HAP-1 (cell line): Measurements from ENCODE around the gene EFHB.
"Not testable (repeated sequence)": the region's sequence is repeated elsewhere in the genome, so short reads cannot be mapped to it uniquely, and the experiment has no call there.

Experiments used
- DNase-seq, 2 experiments: peaks; one replicate each; pipeline ENCODE4 v3.0.0-alpha.2; 2016 to 2020; ENCODE audit warnings: low spot score in 2 of 2
- H3K27me3 ChIP-seq: fragments of 250-450 bp; sonication (Bioruptor Pico); 2 replicates; pipeline ENCODE4 v1.5.1; 2020; ENCODE audit warnings: low read depth, mild to moderate bottlenecking, moderate library complexity
- H3K36me3 ChIP-seq: fragments of 250-450 bp; sonication (Bioruptor Pico); replicated peaks from 2 replicates; pipeline ENCODE4 v1.5.1; 2020; ENCODE audit warnings: mild to moderate bottlenecking
- H3K4me1 ChIP-seq: fragments of 250-450 bp; sonication (Bioruptor Pico); 2 replicates; pipeline ENCODE4 v1.5.1; 2020; ENCODE audit warnings: mild to moderate bottlenecking
- H3K4me3 ChIP-seq: fragments of 250-450 bp; sonication (Bioruptor Pico); 2 replicates; pipeline ENCODE4 v1.5.1; 2020; ENCODE audit warnings: mild to moderate bottlenecking, moderate library complexity
- H3K9me3 ChIP-seq: fragments of 250-450 bp; sonication (Bioruptor Pico); 2 replicates; pipeline ENCODE4 v1.5.1; 2020; ENCODE audit warnings: mild to moderate bottlenecking, moderate library complexity
- in situ Hi-C: fragments of 300-500 bp; cut with MboI; formaldehyde crosslinking; loops from 3 replicates; pipeline ENCODE4 v1.14.3; 2020; ENCODE audit warnings: low sequenced_read_pairs, inconsistent platforms, mixed read lengths

Gene EFHB

GRCh38 chr3:19866751-19867347 lies 67.2 kb downstream of the EFHB start:
- in situ Hi-C loops = loop anchor here (25.0 kb wide), 2 partner anchors 530 to 805 kb away; no protein-coding TSS in a partner anchor
- Histone ChIP-seq H3K9me3 (no peaks in the 10 kb centered on the region), H3K4me3 (no peak overlapping the region), H3K27me3 (0 out of 2 replicates have a peak, but pooled peaks cover 4% of the 10 kb centered on the region), H3K36me3 (no peaks in the 10 kb centered on the region), H3K4me1 (no peaks in the 10 kb centered on the region)
- peak; percentile 50 to 70 for DNase-seq

DNA sequence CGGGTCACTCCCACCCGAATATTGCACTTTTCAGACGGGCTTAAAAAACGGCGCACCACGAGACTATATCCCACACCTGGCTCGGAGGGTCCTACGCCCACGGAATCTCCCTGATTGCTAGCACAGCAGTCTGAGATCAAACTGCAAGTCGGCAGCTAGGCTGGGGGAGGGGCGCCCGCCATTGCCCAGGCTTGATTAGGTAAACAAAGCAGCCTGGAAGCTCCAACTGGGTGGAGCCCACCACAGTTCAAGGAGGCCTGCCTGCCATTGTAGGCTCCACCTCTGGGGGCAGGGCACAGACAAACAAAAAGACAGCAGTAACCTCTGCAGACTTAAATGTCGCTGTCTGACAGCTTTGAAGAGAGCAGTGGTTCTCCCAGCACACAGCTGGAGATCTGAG lies 78.7 kb downstream of the EFHB start:
- not testable (repeated sequence) for H3K36me3 ChIP-seq, H3K4me1 ChIP-seq, H3K9me3 ChIP-seq, H3K27me3 ChIP-seq, H3K4me3 ChIP-seq
- DNase-seq = peak in 1 of 2 experiments; percentile 45
- in situ Hi-C loops = loop anchor here (25.0 kb wide), 2 partner anchors 518 to 793 kb away; no protein-coding TSS in a partner anchor

DNA sequence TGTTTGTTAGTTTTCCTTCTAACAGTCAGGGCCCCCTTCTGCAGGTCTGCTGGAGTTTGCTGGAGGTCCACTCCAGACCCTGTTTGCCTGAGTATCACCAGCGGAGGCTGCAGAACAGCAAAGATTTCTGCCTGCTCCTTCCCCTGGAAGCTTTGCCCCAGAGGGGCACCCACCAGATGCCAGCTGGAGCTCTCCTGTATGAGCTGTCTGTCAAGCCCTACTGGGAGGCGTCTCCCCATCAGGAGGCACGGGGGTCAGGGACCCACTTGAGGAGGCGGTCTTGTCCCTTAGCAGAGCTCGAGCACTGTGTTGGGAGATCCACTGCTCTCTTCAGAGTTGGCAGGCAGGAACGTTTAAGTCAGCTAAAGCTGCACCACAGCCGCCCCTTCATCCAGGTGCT lies 87.4 kb downstream of the EFHB start:
- DNase-seq, in situ Hi-C loops, H3K4me3 ChIP-seq, H3K4me1 ChIP-seq, H3K9me3 ChIP-seq, H3K36me3 ChIP-seq, H3K27me3 ChIP-seq: not testable (repeated sequence)
